Astrocyte (in vitro differentiated cells and primary cell): ENCODE results near the gene PLSCR3.

Source experiments
- CTCF ChIP-seq: IDR thresholded peaks from 2 replicates; pipeline ENCODE4 v1.5.1; 2011; ENCODE audit warnings: low read depth, mild to moderate bottlenecking, inconsistent platforms, low read length, moderate library complexity; ENCODE audit not compliant: insufficient read depth
- EZH2 ChIP-seq: IDR thresholded peaks from 2 replicates; pipeline ENCODE4 v1.6.1; 2012; ENCODE audit warnings: mild to moderate bottlenecking, low read length, inconsistent platforms; ENCODE audit not compliant: insufficient read depth

DNA sequence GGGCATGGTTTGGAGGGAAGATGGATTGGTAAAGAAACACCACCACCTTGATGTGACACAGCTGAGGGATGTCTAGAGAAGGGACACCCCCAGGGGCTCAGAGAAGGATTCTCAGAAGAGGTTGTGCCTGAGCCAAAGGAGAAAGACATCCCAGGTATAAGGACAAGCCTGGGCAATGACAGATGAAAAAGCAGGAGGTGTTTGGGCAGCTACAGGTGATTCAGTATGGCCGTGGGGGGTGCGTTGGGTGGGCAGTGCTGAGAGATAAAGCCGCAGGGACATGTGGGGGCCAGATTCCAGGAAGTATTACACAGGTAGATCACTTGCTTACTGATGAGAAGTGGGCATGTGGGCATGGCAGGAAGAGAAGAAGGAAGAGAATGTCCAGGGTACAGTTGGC is 32.4 kb downstream of the PLSCR3 start:
- no peak for TF ChIP-seq CTCF
- no peak for TF ChIP-seq EZH2
